HUES48 (cell line): ENCODE data around the gene SLC25A25.
"Not testable (repeated sequence)": the region's sequence is repeated elsewhere in the genome, so short reads cannot be mapped to it uniquely, and the experiment has no call there.

ENCODE experiments used
- H3K27ac ChIP-seq: one replicate; pipeline ENCODE4 v1.7.0; 2013; ENCODE audit warnings: low read depth, low read length, inconsistent platforms
- H3K27me3 ChIP-seq: 2 replicates; pipeline ENCODE4 v1.6.1; 2013; ENCODE audit warnings: mild to moderate bottlenecking, low read length; ENCODE audit not compliant: control insufficient read depth, insufficient read depth
- H3K36me3 ChIP-seq: 2 replicates; pipeline ENCODE4 v1.6.1; 2013; ENCODE audit warnings: low read length; ENCODE audit not compliant: control insufficient read depth, insufficient read depth
- H3K4me1 ChIP-seq: 2 replicates; pipeline ENCODE4 v1.6.1; 2013; ENCODE audit warnings: mild to moderate bottlenecking, low read length; ENCODE audit not compliant: control insufficient read depth, insufficient read depth
- H3K4me3 ChIP-seq: 2 replicates; pipeline ENCODE4 v1.5.1; 2013; ENCODE audit warnings: mild to moderate bottlenecking, low read depth, low read length
- H3K9ac ChIP-seq: 2 replicates; pipeline ENCODE4 v1.6.1; 2013; ENCODE audit warnings: mild to moderate bottlenecking, low read depth, low read length, moderate library complexity
- H3K9me3 ChIP-seq: 2 replicates; pipeline ENCODE4 v1.6.1; 2013; ENCODE audit warnings: low read length; ENCODE audit not compliant: control insufficient read depth, insufficient read depth

Gene SLC25A25

DNA sequence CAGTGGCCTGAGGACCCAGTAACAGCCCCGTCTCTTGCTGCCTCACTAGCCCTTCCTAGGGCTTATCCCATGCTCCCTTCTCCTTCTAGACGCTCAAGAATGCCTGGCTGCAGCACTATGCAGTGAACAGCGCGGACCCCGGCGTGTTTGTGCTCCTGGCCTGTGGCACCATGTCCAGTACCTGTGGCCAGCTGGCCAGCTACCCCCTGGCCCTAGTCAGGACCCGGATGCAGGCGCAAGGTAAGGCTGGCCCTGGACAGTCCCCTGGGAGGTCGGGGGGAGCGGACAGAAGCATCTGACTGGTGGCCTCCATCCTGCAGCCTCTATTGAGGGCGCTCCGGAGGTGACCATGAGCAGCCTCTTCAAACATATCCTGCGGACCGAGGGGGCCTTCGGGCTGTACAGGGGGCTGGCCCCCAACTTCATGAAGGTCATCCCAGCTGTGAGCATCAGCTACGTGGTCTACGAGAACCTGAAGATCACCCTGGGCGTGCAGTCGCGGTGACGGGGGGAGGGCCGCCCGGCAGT is 39.0 kb downstream of the SLC25A25 start:
- peaks cover 2% of the 10 kb centered on the region; the same call in 1 of the 2 replicates for H3K4me1 ChIP-seq
- H3K9me3 ChIP-seq: no peaks in the 10 kb centered on the region
- peaks cover 61% of the 10 kb centered on the region for H3K36me3 ChIP-seq
- no peak overlapping the region for H3K4me3 ChIP-seq
- H3K27ac ChIP-seq: no peak overlapping the region
- no peaks in the 10 kb centered on the region for H3K27me3 ChIP-seq
- H3K9ac ChIP-seq: no peak overlapping the region

DNA sequence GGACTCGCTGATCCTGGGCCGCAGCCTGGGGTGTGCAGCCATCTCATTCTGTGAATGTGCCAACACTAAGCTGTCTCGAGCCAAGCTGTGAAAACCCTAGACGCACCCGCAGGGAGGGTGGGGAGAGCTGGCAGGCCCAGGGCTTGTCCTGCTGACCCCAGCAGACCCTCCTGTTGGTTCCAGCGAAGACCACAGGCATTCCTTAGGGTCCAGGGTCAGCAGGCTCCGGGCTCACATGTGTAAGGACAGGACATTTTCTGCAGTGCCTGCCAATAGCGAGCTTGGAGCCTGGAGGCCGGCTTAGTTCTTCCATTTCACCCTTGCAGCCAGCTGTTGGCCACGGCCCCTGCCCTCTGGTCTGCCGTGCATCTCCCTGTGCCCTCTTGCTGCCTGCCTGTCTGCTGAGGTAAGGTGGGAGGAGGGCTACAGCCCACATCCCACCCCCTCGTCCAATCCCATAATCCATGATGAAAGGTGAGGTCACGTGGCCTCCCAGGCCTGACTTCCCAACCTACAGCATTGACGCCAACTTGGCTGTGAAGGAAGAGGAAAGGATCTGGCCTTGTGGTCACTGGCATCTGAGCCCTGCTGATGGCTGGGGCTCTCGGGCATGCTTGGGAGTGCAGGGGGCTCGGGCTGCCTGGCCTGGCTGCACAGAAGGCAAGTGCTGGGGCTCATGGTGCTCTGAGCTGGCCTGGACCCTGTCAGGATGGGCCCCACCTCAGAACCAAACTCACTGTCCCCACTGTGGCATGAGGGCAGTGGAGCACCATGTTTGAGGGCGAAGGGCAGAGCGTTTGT is 39.6 kb downstream of the SLC25A25 start:
- no peaks in the 10 kb centered on the region; the same call in 1 of the 2 replicates for H3K4me1 ChIP-seq
- peaks cover 54% of the 10 kb centered on the region for H3K36me3 ChIP-seq
- no peaks in the 10 kb centered on the region for H3K27me3 ChIP-seq
- no peak overlapping the region for H3K9ac ChIP-seq
- H3K9me3 ChIP-seq: no peaks in the 10 kb centered on the region
- H3K27ac ChIP-seq: no peak overlapping the region
- no peak overlapping the region for H3K4me3 ChIP-seq

DNA sequence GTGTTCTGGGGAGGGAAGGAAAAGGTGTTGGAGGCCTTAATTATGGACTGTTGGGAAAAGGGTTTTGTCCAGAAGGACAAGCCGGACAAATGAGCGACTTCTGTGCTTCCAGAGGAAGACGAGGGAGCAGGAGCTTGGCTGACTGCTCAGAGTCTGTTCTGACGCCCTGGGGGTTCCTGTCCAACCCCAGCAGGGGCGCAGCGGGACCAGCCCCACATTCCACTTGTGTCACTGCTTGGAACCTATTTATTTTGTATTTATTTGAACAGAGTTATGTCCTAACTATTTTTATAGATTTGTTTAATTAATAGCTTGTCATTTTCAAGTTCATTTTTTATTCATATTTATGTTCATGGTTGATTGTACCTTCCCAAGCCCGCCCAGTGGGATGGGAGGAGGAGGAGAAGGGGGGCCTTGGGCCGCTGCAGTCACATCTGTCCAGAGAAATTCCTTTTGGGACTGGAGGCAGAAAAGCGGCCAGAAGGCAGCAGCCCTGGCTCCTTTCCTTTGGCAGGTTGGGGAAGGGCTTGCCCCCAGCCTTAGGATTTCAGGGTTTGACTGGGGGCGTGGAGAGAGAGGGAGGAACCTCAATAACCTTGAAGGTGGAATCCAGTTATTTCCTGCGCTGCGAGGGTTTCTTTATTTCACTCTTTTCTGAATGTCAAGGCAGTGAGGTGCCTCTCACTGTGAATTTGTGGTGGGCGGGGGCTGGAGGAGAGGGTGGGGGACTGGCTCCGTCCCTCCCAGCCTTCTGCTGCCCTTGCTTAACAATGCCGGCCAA is 40.4 kb downstream of the SLC25A25 start:
- no peaks in the 10 kb centered on the region; the same call in 1 of the 2 replicates for H3K4me1 ChIP-seq
- H3K4me3 ChIP-seq: no peak overlapping the region
- H3K27me3 ChIP-seq: no peaks in the 10 kb centered on the region
- no peaks in the 10 kb centered on the region for H3K9me3 ChIP-seq
- H3K9ac ChIP-seq: no peak overlapping the region
- no peak overlapping the region for H3K27ac ChIP-seq
- H3K36me3 ChIP-seq: peaks cover 50% of the 10 kb centered on the region

DNA sequence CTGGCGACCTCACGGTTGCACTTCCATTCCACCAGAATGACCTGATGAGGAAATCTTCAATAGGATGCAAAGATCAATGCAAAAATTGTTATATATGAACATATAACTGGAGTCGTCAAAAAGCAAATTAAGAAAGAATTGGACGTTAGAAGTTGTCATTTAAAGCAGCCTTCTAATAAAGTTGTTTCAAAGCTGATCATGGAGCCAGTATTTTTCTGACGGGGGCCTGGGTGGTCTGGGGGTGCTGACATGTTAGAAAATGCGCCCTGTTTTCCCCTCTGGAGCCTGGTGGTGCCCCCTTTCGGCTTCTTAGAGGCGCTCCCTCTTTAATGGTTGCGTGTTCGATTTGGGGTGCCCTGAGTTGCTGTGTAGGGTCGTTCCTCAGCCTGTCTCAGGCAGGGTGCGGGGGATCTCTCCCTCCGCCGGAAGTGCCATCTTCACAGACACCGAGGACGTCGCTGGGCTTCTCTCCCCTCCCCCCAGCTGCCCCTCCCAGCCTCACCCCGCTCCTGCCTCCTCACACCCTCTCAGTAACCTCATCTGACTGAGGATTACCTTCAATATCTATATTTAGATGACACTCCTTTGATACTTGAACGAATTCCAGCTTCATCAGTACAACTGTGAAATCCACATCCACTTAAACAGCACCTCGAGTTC is 41.1 kb downstream of the SLC25A25 start:
- H3K36me3 ChIP-seq: peaks cover 47% of the 10 kb centered on the region
- H3K9ac ChIP-seq: no peak overlapping the region
- no peak overlapping the region for H3K27ac ChIP-seq
- H3K4me3 ChIP-seq: no peak overlapping the region
- H3K4me1 ChIP-seq: no peaks in the 10 kb centered on the region
- no peaks in the 10 kb centered on the region for H3K9me3 ChIP-seq
- H3K27me3 ChIP-seq: no peaks in the 10 kb centered on the region

DNA sequence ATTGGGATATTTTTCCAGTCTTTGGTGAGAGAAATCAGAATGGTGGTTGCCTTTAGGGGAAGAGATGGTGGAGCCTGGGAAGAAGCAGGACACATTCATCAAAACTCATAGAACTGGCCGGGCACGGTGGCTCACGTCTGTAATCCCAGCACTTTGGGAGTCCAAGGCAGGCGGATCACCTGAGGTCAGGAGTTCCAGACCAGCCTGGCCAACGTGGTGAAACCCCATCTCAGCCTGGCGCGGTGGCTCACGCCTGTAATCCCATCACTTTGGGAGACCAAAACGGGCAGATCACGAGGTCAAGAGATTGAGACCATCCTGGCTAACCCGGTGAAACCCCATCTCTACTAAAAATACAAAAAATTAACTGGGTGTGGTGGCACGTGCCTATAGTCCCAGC is 43.7 kb downstream of the SLC25A25 start:
- H3K36me3 ChIP-seq: peaks cover 32% of the 10 kb centered on the region
- not testable (repeated sequence) for H3K27ac ChIP-seq, H3K4me1 ChIP-seq

DNA sequence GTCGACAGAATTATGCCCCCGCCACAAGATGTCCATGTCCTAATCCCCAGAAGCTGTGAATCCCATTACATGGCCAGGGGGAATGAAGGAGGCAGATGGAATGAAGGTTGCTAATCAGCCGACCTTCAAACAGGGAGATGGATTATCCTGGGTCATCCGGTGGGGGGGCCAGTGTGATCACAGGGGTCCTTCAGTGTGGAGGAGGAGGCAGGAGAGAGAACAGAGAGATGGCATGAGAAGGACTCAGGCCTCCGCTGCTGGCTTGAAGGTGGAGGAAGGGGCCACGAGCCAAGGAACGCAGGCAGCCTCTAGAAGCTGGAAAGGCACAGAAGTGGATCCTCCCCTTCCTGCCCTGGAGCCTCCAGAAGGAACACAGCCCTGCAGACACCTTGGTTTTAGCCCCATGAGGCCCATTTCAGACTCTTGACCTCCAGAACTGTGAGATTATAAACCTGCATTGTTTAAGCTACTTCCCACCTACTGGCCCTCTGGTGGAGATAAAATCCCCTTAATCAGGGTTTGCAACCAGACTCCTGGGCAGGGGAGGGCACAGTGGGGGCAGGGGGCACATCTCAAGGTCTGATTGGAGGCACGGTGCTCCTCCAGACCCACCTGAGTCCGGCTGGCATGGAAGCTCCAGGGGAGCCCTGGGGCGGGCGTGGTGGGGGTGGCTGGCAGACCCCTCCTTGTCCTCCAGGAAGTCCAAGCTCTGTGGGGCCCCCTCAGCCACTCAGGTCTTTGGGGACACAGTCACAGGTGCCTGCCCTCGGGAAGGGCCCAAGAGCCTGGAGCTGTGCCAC is 45.7 kb downstream of the SLC25A25 start:
- H3K9me3 ChIP-seq: no peaks in the 10 kb centered on the region
- no peaks in the 10 kb centered on the region for H3K4me1 ChIP-seq

More for the DNA sequence above, 43.7 kb downstream of the SLC25A25 start:
- H3K4me3 ChIP-seq, H3K9ac ChIP-seq, H3K27me3 ChIP-seq, H3K9me3 ChIP-seq: not testable (repeated sequence)

DNA sequence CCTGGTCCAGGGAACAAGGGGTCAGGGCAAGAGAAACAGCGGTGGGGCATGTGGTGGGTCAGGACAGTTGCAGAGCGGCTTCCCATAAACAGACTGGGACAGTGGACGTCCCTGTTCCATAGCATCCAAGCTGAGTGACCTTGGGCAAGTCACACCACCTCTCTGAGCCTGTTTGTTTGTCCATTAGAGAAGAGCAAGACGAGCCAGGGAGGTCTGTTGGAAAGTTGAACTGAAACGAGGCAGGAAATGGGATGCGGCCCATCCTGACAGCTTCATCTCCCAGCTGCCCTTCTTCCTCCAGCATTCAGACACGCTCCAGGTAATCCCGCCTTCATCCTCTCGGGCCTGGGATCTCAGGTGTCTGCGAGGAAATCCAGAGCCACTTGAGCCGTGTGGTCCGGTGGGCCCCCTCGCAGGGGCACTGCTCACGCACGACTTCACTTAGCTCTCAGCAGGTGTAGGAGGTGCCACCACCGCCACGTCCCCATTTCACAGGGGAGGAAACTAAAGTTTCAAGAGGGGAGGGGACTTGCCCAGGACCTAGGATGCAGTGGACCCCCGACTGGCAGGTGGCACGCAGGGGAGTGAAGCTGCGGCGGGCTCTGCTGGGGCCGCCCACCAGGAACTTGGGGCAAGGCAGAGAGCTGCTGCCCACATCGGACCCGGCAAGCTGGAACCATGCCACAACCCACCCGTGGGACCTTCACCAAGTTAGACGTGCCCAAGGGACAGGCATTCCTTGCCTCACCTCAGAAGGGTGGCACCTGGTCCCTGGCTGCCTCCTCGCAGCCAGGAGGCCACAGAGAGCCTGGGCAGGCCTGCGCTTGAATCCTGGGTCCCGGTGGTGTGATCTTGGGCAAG is 46.5 kb downstream of the SLC25A25 start:
- Histone ChIP-seq H3K4me1 (no peaks in the 10 kb centered on the region), H3K9me3 (no peaks in the 10 kb centered on the region), H3K27me3 (no peaks in the 10 kb centered on the region), H3K27ac (no peak overlapping the region), H3K4me3 (no peak overlapping the region), H3K9ac (no peak overlapping the region), H3K36me3 (peaks cover 12% of the 10 kb centered on the region)

More for the DNA sequence above, 45.7 kb downstream of the SLC25A25 start:
- Histone ChIP-seq H3K36me3 (peaks cover 12% of the 10 kb centered on the region), H3K27me3 (no peaks in the 10 kb centered on the region), H3K27ac (no peak overlapping the region), H3K9ac (no peak overlapping the region), H3K4me3 (no peak overlapping the region)

DNA sequence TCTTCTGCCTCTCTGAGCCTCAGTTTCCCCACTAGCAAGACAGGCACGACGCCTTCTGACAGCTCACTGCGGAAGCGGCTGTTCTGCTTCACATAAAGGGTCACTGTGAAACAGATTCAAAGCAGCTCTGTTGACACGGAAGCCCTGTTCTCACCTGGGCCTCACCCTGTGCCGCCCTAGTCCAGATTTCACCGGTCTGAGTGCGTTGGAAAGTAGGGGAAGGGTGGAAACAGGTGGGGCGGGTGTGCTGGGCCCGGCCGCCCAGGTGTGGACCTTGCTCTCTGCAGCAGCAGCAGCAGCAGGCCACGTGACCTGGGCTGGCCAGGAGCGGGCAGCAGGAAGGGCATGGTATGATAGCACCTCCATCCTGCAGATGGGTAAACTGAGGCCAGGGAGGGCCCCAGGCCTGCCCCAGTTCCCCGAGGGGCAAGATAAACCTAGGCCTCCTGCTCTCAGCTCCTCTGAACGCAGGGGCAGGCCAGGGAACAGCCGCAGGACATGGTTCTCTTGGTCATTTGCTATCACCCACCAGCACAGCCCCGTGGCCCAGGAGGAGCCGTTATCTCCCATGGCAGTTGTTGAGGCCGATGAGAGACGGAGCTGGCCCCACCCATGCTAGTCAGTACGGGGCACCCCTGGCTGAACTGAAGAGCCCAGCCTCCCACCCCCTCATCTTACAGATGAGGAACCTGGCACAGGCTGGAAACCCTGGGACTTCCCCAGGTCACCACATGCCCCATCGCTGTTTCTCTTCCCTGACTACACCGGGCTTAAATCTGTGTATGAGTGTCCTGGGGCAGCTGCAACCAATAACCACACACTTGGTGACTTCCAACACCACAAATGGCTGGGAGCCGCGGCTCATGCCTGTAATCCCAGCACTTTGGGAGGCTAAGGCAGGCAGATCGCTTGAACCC is 47.4 kb downstream of the SLC25A25 start:
- Histone ChIP-seq H3K4me1 (no peaks in the 10 kb centered on the region), H3K36me3 (peaks cover 16% of the 10 kb centered on the region), H3K27ac (no peak overlapping the region), H3K9ac (no peak overlapping the region), H3K4me3 (no peak overlapping the region), H3K9me3 (no peaks in the 10 kb centered on the region), H3K27me3 (no peaks in the 10 kb centered on the region)
